ENCODE data around the gene CA11. TPM values are rescaled to one million over a fixed set of nuclear protein-coding genes. Genes with fewer than 3 reads are reported as not detected.

CA11 gene
- total RNA-seq, 2 donors from 2014 or later: 3.0 to 4.6 TPM

DNA sequence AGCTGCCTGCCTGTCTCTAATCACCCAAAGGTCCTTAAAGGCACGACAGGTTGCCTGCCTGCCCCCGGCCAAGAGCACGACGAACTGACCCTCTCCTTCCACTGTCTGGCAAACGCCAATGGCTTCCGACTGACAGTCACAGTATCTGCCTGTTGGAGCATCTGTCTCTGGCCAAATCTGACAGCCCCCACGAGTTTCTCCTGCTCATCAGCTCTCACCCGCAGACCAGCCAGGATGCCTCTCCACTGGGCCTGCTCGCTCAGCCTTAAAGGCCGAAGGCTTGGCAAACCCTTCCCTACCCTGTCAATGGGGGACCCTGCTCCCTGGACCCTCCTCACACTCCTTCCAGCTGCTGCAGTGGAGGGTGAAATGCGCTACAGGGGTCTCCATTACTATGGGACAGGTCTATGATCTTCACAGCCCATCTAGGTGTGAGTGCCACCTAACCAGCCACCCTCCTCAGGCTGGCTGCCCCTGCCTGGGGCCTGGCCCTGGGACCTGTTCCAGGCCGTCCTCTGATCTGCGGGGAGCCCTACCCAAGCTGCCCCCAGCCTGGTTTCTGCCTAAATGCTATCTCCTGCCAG, 32.0 kb downstream of the CA11 start:
- no peaks in the 10 kb centered on the region for H3K27me3 ChIP-seq (replicated peaks; ENCODE audit: insufficient read depth)
- peaks cover 23% of the 10 kb centered on the region for H3K36me3 ChIP-seq
- H3K27ac ChIP-seq: no peak overlapping the region
- DNase-seq (ENCODE audit: low spot score): no peak
- no peaks in the 10 kb centered on the region for H3K9me3 ChIP-seq
- H3K4me1 ChIP-seq (ENCODE audit: control insufficient read depth in 1 of 2, low read depth in 2 of 2): peaks cover 15 to 21% of the 10 kb centered on the region in 2 donors
- TF ChIP-seq, protein P1, sequence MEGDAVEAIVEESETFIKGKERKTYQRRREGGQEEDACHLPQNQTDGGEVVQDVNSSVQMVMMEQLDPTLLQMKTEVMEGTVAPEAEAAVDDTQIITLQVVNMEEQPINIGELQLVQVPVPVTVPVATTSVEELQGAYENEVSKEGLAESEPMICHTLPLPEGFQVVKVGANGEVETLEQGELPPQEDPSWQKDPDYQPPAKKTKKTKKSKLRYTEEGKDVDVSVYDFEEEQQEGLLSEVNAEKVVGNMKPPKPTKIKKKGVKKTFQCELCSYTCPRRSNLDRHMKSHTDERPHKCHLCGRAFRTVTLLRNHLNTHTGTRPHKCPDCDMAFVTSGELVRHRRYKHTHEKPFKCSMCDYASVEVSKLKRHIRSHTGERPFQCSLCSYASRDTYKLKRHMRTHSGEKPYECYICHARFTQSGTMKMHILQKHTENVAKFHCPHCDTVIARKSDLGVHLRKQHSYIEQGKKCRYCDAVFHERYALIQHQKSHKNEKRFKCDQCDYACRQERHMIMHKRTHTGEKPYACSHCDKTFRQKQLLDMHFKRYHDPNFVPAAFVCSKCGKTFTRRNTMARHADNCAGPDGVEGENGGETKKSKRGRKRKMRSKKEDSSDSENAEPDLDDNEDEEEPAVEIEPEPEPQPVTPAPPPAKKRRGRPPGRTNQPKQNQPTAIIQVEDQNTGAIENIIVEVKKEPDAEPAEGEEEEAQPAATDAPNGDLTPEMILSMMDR (IDR thresholded peaks at IDR 0.05): no peak
- no peak for ATAC-seq (ENCODE audit: insufficient number of reproducible peaks, low FRiP score, low read depth)
- no peak overlapping the region for H3K4me3 ChIP-seq

DNA sequence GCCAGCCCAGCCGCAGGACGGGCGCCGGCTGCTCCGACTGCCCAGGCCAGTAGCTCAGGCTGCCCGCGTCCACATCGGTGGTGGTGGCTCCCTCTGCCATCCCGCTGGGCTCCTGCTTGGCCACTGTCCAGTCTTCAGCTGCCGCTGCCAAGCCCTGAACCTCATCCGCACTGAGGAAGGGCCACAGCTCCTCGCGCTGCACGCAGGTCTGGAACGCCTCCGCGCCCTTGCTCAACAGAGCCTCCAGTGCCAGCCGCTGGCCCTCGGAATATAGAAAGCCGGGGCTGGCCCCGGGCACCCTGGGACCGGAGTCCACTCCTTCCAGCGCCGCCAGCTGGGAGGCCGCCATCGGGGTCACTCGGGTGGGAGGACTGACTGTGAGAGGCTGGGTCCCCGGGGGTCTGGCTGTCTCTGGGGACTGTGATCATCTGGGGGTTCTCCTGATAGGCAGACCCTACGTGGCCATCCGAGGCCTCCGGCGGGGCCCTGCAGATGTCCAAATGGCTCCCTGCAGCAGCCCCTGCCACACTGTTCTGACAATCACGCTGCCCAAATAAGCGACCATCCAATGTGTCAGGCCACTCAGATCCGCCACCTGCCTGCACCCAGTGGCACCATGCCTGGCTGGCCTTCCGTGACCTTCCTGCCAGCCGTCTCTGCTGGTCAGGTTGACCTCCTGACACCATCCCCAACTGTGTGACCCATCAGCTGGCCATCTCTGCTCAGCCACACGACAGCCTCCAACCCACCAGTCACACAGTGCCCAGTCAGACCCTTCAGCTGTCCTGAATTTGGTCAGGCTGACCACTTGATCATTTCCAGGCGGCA, 32.7 kb downstream of the CA11 start:
- DNase-seq (ENCODE audit: low spot score) (no peak), ATAC-seq (ENCODE audit: insufficient number of reproducible peaks, low FRiP score, low read depth) (no peak)
- Histone ChIP-seq H3K27me3 (replicated peaks; ENCODE audit: insufficient read depth) (no peaks in the 10 kb centered on the region), H3K4me1 (ENCODE audit: control insufficient read depth in 1 of 2, low read depth in 2 of 2) (peaks cover 14 to 18% of the 10 kb centered on the region in 2 donors), H3K27ac (no peak overlapping the region), H3K36me3 (peaks cover 23% of the 10 kb centered on the region), H3K9me3 (no peaks in the 10 kb centered on the region), H3K4me3 (no peak overlapping the region)
- TF ChIP-seq, protein P1 (IDR thresholded peaks at IDR 0.05): no peak

DNA sequence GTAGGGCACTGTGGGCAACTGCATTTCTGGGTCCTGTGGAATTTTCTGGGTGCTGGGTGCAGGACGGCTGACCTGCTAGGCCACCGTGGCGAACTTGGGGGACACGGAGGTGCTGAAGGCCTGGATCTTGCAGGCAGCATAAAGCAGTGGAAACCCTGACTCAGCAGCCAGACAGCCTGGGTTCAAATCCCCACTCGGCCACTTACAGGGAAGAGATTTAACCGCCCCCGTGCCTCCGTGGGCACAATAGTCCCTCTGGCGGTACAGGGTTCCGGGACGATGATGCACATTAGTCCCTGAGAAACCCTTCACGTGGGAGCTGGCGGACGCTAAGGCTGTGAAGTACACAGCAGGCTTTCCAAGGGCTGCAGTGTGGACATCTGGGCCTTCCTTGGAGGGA, 34.1 kb downstream of the CA11 start:
- H3K27ac ChIP-seq: no peak overlapping the region
- no peak for ATAC-seq (ENCODE audit: insufficient number of reproducible peaks, low FRiP score, low read depth)
- H3K9me3 ChIP-seq: no peaks in the 10 kb centered on the region
- H3K4me3 ChIP-seq: no peak overlapping the region
- no peak for DNase-seq (ENCODE audit: low spot score)
- H3K27me3 ChIP-seq (replicated peaks; ENCODE audit: insufficient read depth): no peaks in the 10 kb centered on the region
- H3K36me3 ChIP-seq: peaks cover 21% of the 10 kb centered on the region
- TF ChIP-seq, protein P1 (IDR thresholded peaks at IDR 0.05): no peak
- H3K4me1 ChIP-seq (ENCODE audit: control insufficient read depth in 1 of 2, low read depth in 2 of 2): peaks cover 3 to 5% of the 10 kb centered on the region in 2 donors

DNA sequence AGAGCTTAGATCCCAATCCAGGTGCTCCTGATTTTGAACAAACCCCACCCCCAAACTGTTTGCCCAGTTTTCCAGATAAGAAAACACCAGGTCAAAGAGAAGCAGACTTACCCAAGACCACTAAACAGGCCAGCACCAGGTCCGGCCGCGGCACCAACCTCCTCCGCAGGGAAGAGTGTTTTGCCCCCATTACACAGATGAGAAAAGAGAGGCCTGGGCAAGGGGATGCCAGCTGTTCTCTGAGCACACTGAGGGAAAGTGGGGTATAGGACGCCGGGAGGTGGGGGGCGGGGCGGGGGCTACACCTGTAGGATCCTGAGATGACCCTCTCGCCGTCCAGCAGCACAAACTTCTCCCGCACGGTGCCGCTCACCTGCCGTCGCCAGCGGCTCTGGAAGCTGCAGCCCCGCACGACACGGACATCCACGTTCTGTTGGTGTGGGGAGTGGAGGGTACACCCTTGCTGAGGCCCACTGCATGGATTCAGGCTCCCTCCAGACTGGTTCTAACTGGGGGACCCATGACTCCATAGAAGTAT, 36.3 kb downstream of the CA11 start:
- Histone ChIP-seq H3K4me1 (ENCODE audit: control insufficient read depth in 1 of 2, low read depth in 2 of 2) (no peaks in the 10 kb centered on the region), H3K9me3 (no peaks in the 10 kb centered on the region), H3K36me3 (peaks cover under 1% of the 10 kb centered on the region), H3K27ac (no peak overlapping the region), H3K4me3 (no peak overlapping the region), H3K27me3 (replicated peaks; ENCODE audit: insufficient read depth) (no peaks in the 10 kb centered on the region)
- DNase-seq (ENCODE audit: low spot score) (no peak), ATAC-seq (ENCODE audit: insufficient number of reproducible peaks, low FRiP score, low read depth) (no peak)
- TF ChIP-seq, protein P1 (IDR thresholded peaks at IDR 0.05): no peak

DNA sequence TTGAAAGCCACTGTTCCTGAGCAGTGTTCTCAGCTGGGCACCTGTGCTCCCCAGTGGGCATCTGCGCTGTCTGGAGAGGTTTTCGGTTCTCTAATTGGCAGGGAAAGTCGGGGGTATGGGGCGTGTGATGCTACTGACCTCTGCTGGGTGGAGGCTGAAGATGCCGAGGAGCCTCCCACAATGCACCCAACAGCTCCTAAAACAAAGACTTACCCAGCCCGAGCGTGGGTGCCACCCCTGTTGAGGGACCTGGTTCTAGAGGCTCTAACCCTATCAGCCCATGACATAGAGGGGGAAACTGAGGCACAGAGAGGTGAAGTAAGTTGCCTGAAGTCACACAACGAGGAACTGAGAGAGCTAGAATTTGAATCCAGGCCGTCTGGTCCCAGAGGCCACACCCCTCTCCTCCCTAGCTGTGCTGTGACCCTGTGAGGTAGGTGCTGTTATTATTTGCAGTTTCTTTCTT, 37.2 kb downstream of the CA11 start:
- Histone ChIP-seq H3K27me3 (replicated peaks; ENCODE audit: insufficient read depth) (no peaks in the 10 kb centered on the region), H3K36me3 (no peaks in the 10 kb centered on the region), H3K4me1 (ENCODE audit: control insufficient read depth in 1 of 2, low read depth in 2 of 2) (no peaks in the 10 kb centered on the region), H3K9me3 (no peaks in the 10 kb centered on the region), H3K4me3 (no peak overlapping the region), H3K27ac (no peak overlapping the region)
- TF ChIP-seq, protein P1 (IDR thresholded peaks at IDR 0.05): no peak
- no peak for ATAC-seq (ENCODE audit: insufficient number of reproducible peaks, low FRiP score, low read depth)
- DNase-seq (ENCODE audit: low spot score): no peak

Measured in thoracic aorta (tissue), 2 donors.